Stomach (tissue), 9 donors: ENCODE data around the gene AGPAT2. TPM values are rescaled to one million over a fixed set of nuclear protein-coding genes. Genes with fewer than 3 reads are reported as not detected.

Source experiments
- DNase-seq, 2 donors: peaks; one replicate each; pipeline versions ENCODE4 v3.0.0 to v3.0.0-alpha.2; 2013 to 2019
- H3K27ac ChIP-seq, 5 donors: fragments of 200-600 bp in 4 of 5; sonication (generic) in 4 of 5; one replicate each; pipeline ENCODE4 v1.5.1; 2013 to 2019; ENCODE audit warnings: mild to moderate bottlenecking in 1 of 5, moderate library complexity in 1 of 5
- H3K27me3 ChIP-seq, 3 donors: fragments of 200-600 bp; sonication (generic); one replicate each; pipeline ENCODE4 v1.5.1; 2017 to 2019; ENCODE audit warnings: mixed run types in 1 of 3
- H3K36me3 ChIP-seq, 4 donors: fragments of 200-600 bp; sonication (generic); 1 replicate in 3 of 4; 2 replicates in 1 of 4; pipeline ENCODE4 v1.5.1; 2016 to 2019
- H3K4me1 ChIP-seq, 4 donors: fragments of 200-600 bp; sonication (generic); one replicate each; pipeline ENCODE4 v1.5.1; 2016 to 2019
- H3K4me3 ChIP-seq, 4 donors: fragments of 200-600 bp; sonication (generic) in 3 of 4; one replicate each; pipeline ENCODE4 v1.5.1; 2016 to 2019; ENCODE audit warnings: mild to moderate bottlenecking in 1 of 4
- H3K9me3 ChIP-seq, 4 donors: fragments of 200-600 bp; sonication (generic); one replicate each; pipeline ENCODE4 v1.5.1; 2016 to 2019
- CTCF ChIP-seq, 7 experiments: fragments of 450-650 bp in 4 of 7; fragments of 200-600 bp in 3 of 7; sonication (generic) in 3 of 7; IDR thresholded peaks; one replicate each; pipeline ENCODE4 v1.5.1; 2016 to 2019; ENCODE audit warnings: antibody characterized with exemption in 7 of 7, control low read depth in 2 of 7, mild to moderate bottlenecking in 1 of 7
- EP300 ChIP-seq: sonication (generic); formaldehyde crosslinking; IDR thresholded peaks from one replicate; pipeline ENCODE4 v1.6.1; 2017; ENCODE audit warnings: antibody characterized with exemption
- POLR2A ChIP-seq, 4 donors: fragments of 450-650 bp; IDR thresholded peaks; one replicate each; pipeline ENCODE4 v1.6.1; 2016; ENCODE audit warnings: antibody characterized with exemption in 4 of 4, control low read depth in 2 of 4, mild to moderate bottlenecking in 1 of 4, moderate library complexity in 1 of 4
- POLR2AphosphoS5 ChIP-seq, 3 donors: sonication (generic); formaldehyde crosslinking; IDR thresholded peaks; one replicate each; pipeline ENCODE4 v1.6.1; 2016; ENCODE audit warnings: antibody characterized with exemption in 3 of 3
- WGBS, 5 donors: extraction: QIAGEN DNeasy Blood & Tissue Kit in 3 of 5; methylation state at CpG; one replicate each; pipeline versions ENCODE4 v1.1.5 to v1.1.7; 2013 to 2018; 5-methylcytosine and 5-hydroxymethylcytosine counted together
- intact Hi-C: fragments of 100-400 bp; cut with DNase I; formaldehyde crosslinking; loops from one replicate; pipeline ENCODE4 v1.15.1; 2023; ENCODE audit warnings: low total_unique reads
- polyA plus RNA-seq, 3 donors: library from polyadenylated mRNA; stranded (reverse); fragments of 200-250 nt; gene quantifications; one replicate each; pipeline ENCODE4 v1.2.3, GENCODE V29; 2013
- total RNA-seq, 5 donors: library from RNA; depleted of rRNA; stranded (reverse); fragments of >200 nt; gene quantifications; one replicate each; pipeline versions ENCODE4 v1.1.0 to v1.2.3, GENCODE V29; 2014 to 2016
- donor health status: healthy with polysubstance abuse.
- donor health status: Bipolar disorder and iron deficiency.
- donor health status: healthy.

The AGPAT2 gene
- total and polyA plus RNA-seq, 8 donors: 32.7 to 135 (median 72.0) TPM

DNA sequence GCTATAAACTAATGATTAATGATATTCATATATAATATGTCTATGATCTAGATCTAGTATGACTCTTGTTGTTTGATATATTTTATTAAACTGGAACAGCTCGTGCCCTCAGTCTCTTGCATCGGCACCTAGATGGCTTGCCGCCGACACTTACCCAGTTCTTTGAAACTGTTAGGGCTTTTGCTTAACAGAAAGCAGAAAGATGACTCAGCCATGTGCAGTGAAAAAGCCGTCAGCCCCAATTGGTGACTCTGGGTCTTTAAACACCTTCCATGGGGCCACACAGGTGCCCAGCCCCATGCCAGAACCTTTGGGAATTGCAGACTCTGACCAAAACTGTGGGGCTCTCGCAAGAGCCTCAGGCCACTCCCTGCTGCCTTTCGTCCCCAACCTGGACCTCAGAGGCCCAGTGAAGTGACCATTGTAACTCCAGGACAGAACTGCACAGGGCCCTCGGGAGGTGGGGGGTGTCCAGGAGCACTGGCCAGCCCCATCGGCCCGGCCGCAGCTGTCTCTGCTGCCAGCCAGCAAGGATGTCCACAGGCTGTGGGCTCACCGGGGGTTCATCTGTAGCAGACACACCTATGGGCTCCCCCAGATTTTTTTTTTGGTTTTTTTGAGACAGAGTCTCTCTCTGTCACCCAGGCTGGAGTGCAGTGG, 47.7 kb upstream of the AGPAT2 start:
- Histone ChIP-seq H3K27me3 (peaks cover 0 to 6% (median 6%) of the 10 kb centered on the region in 3 donors), H3K4me3 (no peak overlapping the region), H3K9me3 (no peaks in the 10 kb centered on the region), H3K27ac (no peak overlapping the region), H3K4me1 (no peaks in the 10 kb centered on the region), H3K36me3 (no peaks in the 10 kb centered on the region)
- TF ChIP-seq POLR2AphosphoS5 (IDR thresholded peaks at IDR 0.05) (no peak), POLR2A (IDR thresholded peaks at IDR 0.05) (no peak), CTCF (IDR thresholded peaks at IDR 0.05) (no peak), EP300 (no peak)
- DNase-seq: no peak
- 81 to 91% (median 86%) methylated on average over 11 to 12 of the region's 12 CpGs for WGBS, 5 donors
- intact Hi-C loops: no loop called here

GRCh38 chr9:136733611-136734010, 46.4 kb upstream of the AGPAT2 start:
- no peak overlapping the region for H3K4me3 ChIP-seq
- H3K36me3 ChIP-seq: no peaks in the 10 kb centered on the region
- intact Hi-C loops: no loop called here
- H3K4me1 ChIP-seq: peaks cover 6 to 9% (median 8%) of the 10 kb centered on the region in 4 donors
- no peaks in the 10 kb centered on the region for H3K9me3 ChIP-seq
- no peak for DNase-seq
- no peak overlapping the region for H3K27ac ChIP-seq
- 83 to 87% (median 87%) methylated on average over 12 of the region's 12 CpGs for WGBS, 5 donors
- no peak for TF ChIP-seq POLR2AphosphoS5 (IDR thresholded peaks at IDR 0.05)
- TF ChIP-seq EP300: no peak
- no peak for TF ChIP-seq CTCF (IDR thresholded peaks at IDR 0.05)
- TF ChIP-seq POLR2A (IDR thresholded peaks at IDR 0.05): no peak
- H3K27me3 ChIP-seq: no peaks in the 10 kb centered on the region

- no peak overlapping the region for H3K4me3 ChIP-seq
- no peaks in the 10 kb centered on the region for H3K9me3 ChIP-seq
- intact Hi-C loops: no loop called here
- 67 to 69% (median 68%) methylated on average over 13 to 16 of the region's 16 CpGs for WGBS, 5 donors
- no peak overlapping the region for H3K27ac ChIP-seq
- no peaks in the 10 kb centered on the region for H3K27me3 ChIP-seq
- peaks cover 11 to 13% (median 11%) of the 10 kb centered on the region in 4 donors for H3K4me1 ChIP-seq
- no peaks in the 10 kb centered on the region for H3K36me3 ChIP-seq
- no peak for DNase-seq
- TF ChIP-seq CTCF (IDR thresholded peaks at IDR 0.05) (no peak), POLR2A (IDR thresholded peaks at IDR 0.05) (no peak), EP300 (no peak), POLR2AphosphoS5 (IDR thresholded peaks at IDR 0.05) (no peak)
Observed at GRCh38 chr9:136732444-136733178, 45.4 kb upstream of the AGPAT2 start.

DNA sequence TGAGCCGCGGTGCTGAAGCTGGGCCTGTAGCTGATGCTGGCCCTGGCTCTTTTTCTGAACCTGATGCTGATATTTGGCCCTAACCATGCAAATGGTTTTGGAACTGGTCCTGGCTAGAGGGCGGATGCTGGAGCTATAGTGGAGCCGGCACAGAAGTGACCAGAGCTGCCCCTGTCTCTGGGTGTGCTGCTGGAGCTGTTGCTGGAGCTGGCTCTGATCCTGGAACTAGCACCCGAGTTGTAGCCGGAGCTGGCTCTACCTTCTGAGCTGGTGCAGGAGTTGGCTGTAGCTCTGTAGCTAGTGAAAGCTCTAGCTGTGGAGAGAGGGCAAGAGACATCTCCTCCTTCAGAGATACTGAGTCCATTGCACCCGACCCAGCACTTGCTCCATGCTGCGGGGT, 42.7 kb upstream of the AGPAT2 start:
- Histone ChIP-seq H3K9me3 (no peaks in the 10 kb centered on the region), H3K27ac (no peak overlapping the region), H3K27me3 (no peaks in the 10 kb centered on the region), H3K4me1 (peaks cover 29 to 37% (median 36%) of the 10 kb centered on the region in 4 donors), H3K4me3 (no peak overlapping the region), H3K36me3 (peaks cover 13 to 19% (median 17%) of the 10 kb centered on the region in 4 donors)
- intact Hi-C loops: no loop called here
- 93 to 100% (median 96%) methylated on average over 3 to 8 of the region's 8 CpGs for WGBS, 5 donors
- TF ChIP-seq POLR2A (IDR thresholded peaks at IDR 0.05): no peak
- TF ChIP-seq CTCF (IDR thresholded peaks at IDR 0.05): no peak
- TF ChIP-seq POLR2AphosphoS5 (IDR thresholded peaks at IDR 0.05): no peak
- TF ChIP-seq EP300: no peak
- DNase-seq: no peak
